SK-N-MC (cell line): ENCODE data around the gene TMIGD3.

Source experiments
- EZH2 ChIP-seq: fragments of 200-600 bp; sonication (generic); IDR thresholded peaks from one replicate; pipeline ENCODE4 v1.6.1; 2017; ENCODE audit warnings: antibody characterized with exemption
- POLR2AphosphoS5 ChIP-seq: IDR thresholded peaks from 2 replicates; pipeline ENCODE4 v1.6.1; 2012; ENCODE audit warnings: mild to moderate bottlenecking, low read depth, low read length, borderline replicate concordance

DNA sequence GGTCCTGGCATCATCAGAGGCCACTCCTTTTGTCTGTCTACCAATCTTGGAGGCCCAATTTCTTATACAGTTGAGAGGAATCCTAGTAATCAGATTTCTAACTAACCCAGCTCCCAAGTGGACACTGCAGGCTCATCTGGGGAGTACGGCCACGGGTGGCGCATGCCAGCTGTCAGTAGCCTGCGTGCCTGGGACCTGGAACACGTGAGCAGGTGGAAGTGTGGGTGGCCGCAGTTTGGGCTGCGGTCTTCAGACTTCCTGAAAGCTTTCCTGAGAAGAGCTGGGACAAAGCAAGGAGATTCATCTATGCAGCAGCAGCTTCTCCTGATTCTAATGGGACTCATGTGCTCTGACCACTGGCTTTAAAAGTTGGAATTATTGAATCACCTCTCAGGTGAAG is 12.4 kb downstream of the TMIGD3 start:
- TF ChIP-seq EZH2 (no peak), POLR2AphosphoS5 (no peak)
